K562 (cell line): ENCODE data around the gene WDR20. TPM values are rescaled to one million over a fixed set of nuclear protein-coding genes. Genes with fewer than 3 reads are reported as not detected.
"Not testable (repeated sequence)": the region's sequence is repeated elsewhere in the genome, so short reads cannot be mapped to it uniquely, and the experiment has no call there.

Experiments
- ATAC-seq: fragments of 200-7000 bp; cut with Tn5 transposase; 3 replicates; pipeline ENCODE4 v1.9.1; 2020; ENCODE audit warnings: moderate library complexity
- BruUV-seq: library from RNA; stranded (reverse); fragments of 400-500 nt; replicated peaks from 2 replicates; lab custom pipeline; 2021; lab: Mats Ljungman, UMichigan
- CTCF ChIA-PET: fragments of 300-600 bp; formaldehyde crosslinking; extraction: SDS; loops from one replicate; lab custom pipeline; 2021; ENCODE audit warnings: low intra/inter-chr PET ratio; lab: Yijun Ruan, JAX
- POLR2A ChIA-PET: fragments of 300-600, 350-650 bp; sonication (Branson Sonifier 250); formaldehyde crosslinking; extraction: SDS; loops from one replicate; lab custom pipeline; 2021; ENCODE audit warnings: antibody characterized with exemption, inconsistent platforms; lab: Yijun Ruan, JAX
- DNase-seq, 4 experiments: peaks; one replicate each; pipeline versions ENCODE4 v3.0.0 to v3.0.0-alpha.2; 2011 to 2018; ENCODE audit warnings: low spot score in 3 of 4, mixed read lengths in 3 of 4; ENCODE audit errors: extremely low read depth in 1 of 4
- FAIRE-seq: peaks from 2 replicates; lab custom pipeline; 2011; peaks lifted over from hg19 to GRCh38; lab: Jason Lieb, UNC
- H2AFZ ChIP-seq: 2 replicates; pipeline ENCODE4 v1.6.0; 2011; ENCODE audit warnings: low read depth, low read length, control low read depth, inconsistent platforms
- H3K27ac ChIP-seq: fragments of 200-600 bp; 3 replicates; pipeline ENCODE4 v1.8.0; 2011; ENCODE audit warnings: low read depth, mild to moderate bottlenecking, control low read depth, inconsistent platforms, low read length, moderate library complexity, mixed read lengths; ENCODE audit errors: extremely low read depth
- H3K27me3 ChIP-seq, 2 experiments: fragments of 300-600 bp in 1 of 2; 2 replicates in 1 of 2; 3 replicates in 1 of 2; pipeline versions ENCODE4 v1.6.0 to v1.8.0; 2011; ENCODE audit warnings: inconsistent platforms in 2 of 2, low read length in 2 of 2, mild to moderate bottlenecking in 1 of 2, mixed read lengths in 1 of 2, moderate library complexity in 1 of 2; ENCODE audit not compliant: control insufficient read depth in 2 of 2, insufficient read depth in 2 of 2
- H3K36me3 ChIP-seq: fragments of 300-600 bp; 3 replicates; pipeline ENCODE4 v1.8.0; 2011; ENCODE audit warnings: mild to moderate bottlenecking, low read length, inconsistent platforms; ENCODE audit not compliant: control insufficient read depth, insufficient read depth
- H3K4me1 ChIP-seq, 2 experiments: fragments of 200-600 bp in 1 of 2; replicated peaks in 1 of 2; 2 replicates in 1 of 2; 3 replicates in 1 of 2; pipeline versions ENCODE4 v1.5.1 to v1.8.0; 2011; ENCODE audit warnings: inconsistent platforms in 2 of 2, low read length in 2 of 2, mild to moderate bottlenecking in 1 of 2, mixed read lengths in 1 of 2, moderate library complexity in 1 of 2; ENCODE audit not compliant: control insufficient read depth in 2 of 2, insufficient read depth in 2 of 2
- H3K4me2 ChIP-seq: 2 replicates; pipeline ENCODE4 v1.6.1; 2011; ENCODE audit warnings: low read length, control low read depth, inconsistent platforms, mixed read lengths; ENCODE audit not compliant: insufficient read depth
- H3K4me3 ChIP-seq: fragments of 200-600 bp; sonication (generic), shearing (Covaris generic); 2 replicates; pipeline ENCODE4 v1.5.1; 2016; ENCODE audit warnings: control low read depth, inconsistent platforms
- H3K79me2 ChIP-seq: fragments of 200-600 bp; 3 replicates; pipeline ENCODE4 v1.8.0; 2011; ENCODE audit warnings: low read length, inconsistent platforms; ENCODE audit not compliant: control insufficient read depth, insufficient read depth
- H3K9ac ChIP-seq, 2 experiments: 2 replicates each; pipeline versions ENCODE4 v1.6.0 to v1.6.1; 2011; ENCODE audit warnings: low read depth in 2 of 2, low read length in 2 of 2, control low read depth in 1 of 2, inconsistent platforms in 1 of 2, mild to moderate bottlenecking in 1 of 2, mixed read lengths in 1 of 2; ENCODE audit not compliant: insufficient read depth in 1 of 2
- H3K9me1 ChIP-seq: one replicate; pipeline ENCODE4 v1.6.0; 2011; ENCODE audit warnings: inconsistent platforms, mild to moderate bottlenecking, low read length, moderate library complexity; ENCODE audit not compliant: control insufficient read depth, insufficient read depth
- H3K9me3 ChIP-seq: replicated peaks from 2 replicates; pipeline ENCODE4 v1.5.1; 2011; ENCODE audit warnings: low read depth, low read length, inconsistent platforms; ENCODE audit not compliant: control insufficient read depth, insufficient read depth
- H4K20me1 ChIP-seq: replicated peaks from 2 replicates; pipeline ENCODE4 v1.6.1; 2011; ENCODE audit warnings: low read length, inconsistent platforms, mixed read lengths; ENCODE audit not compliant: control insufficient read depth, insufficient read depth
- BACH1 ChIP-seq: fragments of 200-800 bp; sonication (Bioruptor generic); IDR thresholded peaks from 2 replicates; pipeline ENCODE4 v1.6.1; 2016; ENCODE audit warnings: missing genetic modification characterization, missing compliant biosample characterization
- CREB3L1 ChIP-seq: fragments of 450-650 bp; IDR thresholded peaks from 2 replicates; pipeline ENCODE4 v1.6.1; 2014; ENCODE audit warnings: low read depth, mild to moderate bottlenecking, moderate library complexity, borderline replicate concordance
- RBFOX2 ChIP-seq: fragments of 200-400 bp; formaldehyde crosslinking; IDR thresholded peaks from 2 replicates; pipeline ENCODE4 v1.6.1; 2017; ENCODE audit warnings: low read depth, mild to moderate bottlenecking, low read length, moderate library complexity
- SNIP1 ChIP-seq: fragments of 450-650 bp; IDR thresholded peaks from 2 replicates; pipeline ENCODE4 v1.7.1; 2017; ENCODE audit warnings: low read depth, mild to moderate bottlenecking
- SRSF3 ChIP-seq: fragments of 200-400 bp; formaldehyde crosslinking; IDR thresholded peaks from 2 replicates; pipeline ENCODE4 v1.6.1; 2016; ENCODE audit warnings: mild to moderate bottlenecking, low read length, moderate library complexity; ENCODE audit not compliant: insufficient read depth
- SRSF9 ChIP-seq: fragments of 200-400 bp; formaldehyde crosslinking; IDR thresholded peaks from 2 replicates; pipeline ENCODE4 v1.6.1; 2017; ENCODE audit warnings: low read depth, low read length, borderline replicate concordance
- WGBS: fragments of 100-300 bp; shearing (Covaris generic); methylation state at CpG from one replicate; pipeline ENCODE4 v1.1.6; 2016; ENCODE audit warnings: low coverage, mixed read lengths; ENCODE audit not compliant: insufficient coverage; ENCODE audit errors: missing lambda C conversion rate; 5-methylcytosine and 5-hydroxymethylcytosine counted together
- in situ Hi-C: fragments of 300-500 bp; cut with MboI; formaldehyde crosslinking; loops from 4 replicates; pipeline ENCODE4 v1.15.0; 2018; ENCODE audit warnings: inconsistent platforms, mixed read lengths
- intact Hi-C: fragments of 100-400 bp; cut with micrococcal nuclease; formaldehyde crosslinking; loops from 2 replicates; pipeline ENCODE4 v1.14.2; 2022
- polyA plus RNA-seq, 8 experiments: library from polyadenylated mRNA; depleted of rRNA in 4 of 8; stranded (reverse) in 5 of 8; unstranded in 3 of 8; fragments of >200 nt; fragmentation: Nextera tagmentation in 2 of 8; fragmentation: Illumina TruSeq in 1 of 8; extraction: Ambion mirVana in 2 of 8; extraction: Trizol in 1 of 8; gene quantifications; 2 replicates each; pipeline versions ENCODE4 v1.2.1 to v1.2.3, GENCODE V29; 2011 to 2014; ENCODE audit warnings: inconsistent platforms in 1 of 8, missing spikeins in 1 of 8
- total RNA-seq, 7 experiments: library from RNA; depleted of rRNA in 6 of 7; stranded (reverse); fragments of >200 nt in 6 of 7; fragmentation: Illumina TruSeq in 2 of 7; extraction: Trizol in 2 of 7; gene quantifications; 2 replicates each; pipeline versions ENCODE4 v1.2.1 to v1.2.3, GENCODE V29; 2011 to 2021; ENCODE audit warnings: low replicate concordance in 1 of 7

The WDR20 gene
- total and polyA plus RNA-seq, 9 of the 15 experiments (the other 6 are each of a cell fraction or from before 2014, with no cell fraction given) = 7.0 to 15.3 (median 11.8) TPM

DNA sequence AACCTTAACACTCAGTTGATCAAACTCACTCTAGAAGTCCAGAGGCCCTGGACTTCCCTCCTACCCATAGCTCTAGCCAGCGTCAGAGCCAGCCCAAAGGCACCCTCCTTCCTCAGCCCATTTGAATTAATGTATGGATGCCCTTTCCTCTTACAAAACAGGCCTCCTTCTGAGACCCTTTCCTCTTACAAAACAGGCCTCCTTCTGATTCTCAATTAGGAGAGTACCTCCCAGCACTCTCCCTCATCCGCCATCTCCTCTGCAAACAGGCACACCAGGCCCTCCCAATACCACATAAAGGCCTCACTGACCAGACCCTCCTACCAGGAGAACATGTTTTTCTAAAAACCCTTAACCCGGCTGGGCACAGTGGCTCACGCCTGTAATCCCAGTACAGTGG is 99.5 kb downstream of the WDR20 start:
- no peak for ATAC-seq
- ChIA-PET CTCF (no interaction called here), POLR2A (no interaction called here)
- TF ChIP-seq SRSF3 = no peak
- TF ChIP-seq SNIP1 = no peak
- TF ChIP-seq BACH1 (tag) = no peak
- no peak for TF ChIP-seq RBFOX2
- no peak for TF ChIP-seq CREB3L1
- TF ChIP-seq SRSF9 = no peak
- H2AFZ ChIP-seq = no peak overlapping the region
- no peaks in the 10 kb centered on the region for H3K79me2 ChIP-seq
- H3K9me3 ChIP-seq = no peaks in the 10 kb centered on the region
- WGBS = 69% methylated on average over 4 of the region's 4 CpGs
- in situ Hi-C loops (loop anchor here (5.0 kb wide), 1 partner anchor 73 kb away; no protein-coding TSS in a partner anchor), intact Hi-C loops (loop anchor here (10.0 kb wide), 1 partner anchor 196 kb away; no protein-coding TSS in a partner anchor)
- no peaks in the 10 kb centered on the region for H3K9me1 ChIP-seq
- no peak overlapping the region for H3K27ac ChIP-seq
- no peak overlapping the region for H3K9ac ChIP-seq
- BruUV-seq = no TSS peak
- FAIRE-seq = no peak
- no peak overlapping the region for H3K4me3 ChIP-seq
- DNase-seq = no peak
- no peaks in the 10 kb centered on the region for H4K20me1 ChIP-seq
- H3K4me1 ChIP-seq = peaks cover 4 to 10% of the 10 kb centered on the region in 2 experiments; a peak in 3 of 5 replicates
- H3K4me2 ChIP-seq = no peak overlapping the region
- H3K27me3 ChIP-seq = no peaks in the 10 kb centered on the region
- no peaks in the 10 kb centered on the region for H3K36me3 ChIP-seq

DNA sequence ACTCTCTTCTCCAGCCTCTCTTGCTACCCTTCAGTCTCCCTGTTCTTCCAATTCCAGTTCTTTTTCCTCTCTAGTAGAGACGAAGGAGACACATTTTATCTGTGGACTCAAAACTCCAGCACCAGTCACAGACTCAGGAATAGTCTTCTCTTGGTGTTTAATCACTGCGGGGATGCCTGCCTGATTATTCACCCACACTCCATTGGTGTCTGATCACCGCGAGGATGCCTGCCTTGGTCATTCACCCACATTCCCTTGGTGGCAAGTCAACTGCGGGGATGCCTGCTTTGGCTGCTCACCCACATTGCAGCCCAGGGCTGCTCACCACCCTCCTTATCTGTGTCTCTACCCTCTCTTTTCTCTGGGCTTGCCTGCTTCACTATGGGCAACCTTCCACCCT is 100.8 kb downstream of the WDR20 start:
- in situ Hi-C loops, H2AFZ ChIP-seq, H3K27me3 ChIP-seq, POLR2A ChIA-PET, H3K4me1 ChIP-seq, H3K4me2 ChIP-seq, H3K9ac ChIP-seq, FAIRE-seq, DNase-seq, intact Hi-C loops, ATAC-seq, CTCF ChIA-PET, H3K36me3 ChIP-seq, H3K4me3 ChIP-seq, H3K79me2 ChIP-seq, H3K9me3 ChIP-seq, H3K27ac ChIP-seq, BruUV-seq, H3K9me1 ChIP-seq, H4K20me1 ChIP-seq: not testable (repeated sequence)
- 18% methylated on average over 2 of the region's 5 CpGs for WGBS
